ENCODE results near the gene NAA20. TPM values are rescaled to one million over a fixed set of nuclear protein-coding genes. Genes with fewer than 3 reads are reported as not detected.

Gene NAA20
- total RNA-seq, 3 donors from 2014 or later (not counting 1 experiment from before 2014, with no cell fraction given), result 20.8 to 25.1 (median 23.8) TPM

DNA sequence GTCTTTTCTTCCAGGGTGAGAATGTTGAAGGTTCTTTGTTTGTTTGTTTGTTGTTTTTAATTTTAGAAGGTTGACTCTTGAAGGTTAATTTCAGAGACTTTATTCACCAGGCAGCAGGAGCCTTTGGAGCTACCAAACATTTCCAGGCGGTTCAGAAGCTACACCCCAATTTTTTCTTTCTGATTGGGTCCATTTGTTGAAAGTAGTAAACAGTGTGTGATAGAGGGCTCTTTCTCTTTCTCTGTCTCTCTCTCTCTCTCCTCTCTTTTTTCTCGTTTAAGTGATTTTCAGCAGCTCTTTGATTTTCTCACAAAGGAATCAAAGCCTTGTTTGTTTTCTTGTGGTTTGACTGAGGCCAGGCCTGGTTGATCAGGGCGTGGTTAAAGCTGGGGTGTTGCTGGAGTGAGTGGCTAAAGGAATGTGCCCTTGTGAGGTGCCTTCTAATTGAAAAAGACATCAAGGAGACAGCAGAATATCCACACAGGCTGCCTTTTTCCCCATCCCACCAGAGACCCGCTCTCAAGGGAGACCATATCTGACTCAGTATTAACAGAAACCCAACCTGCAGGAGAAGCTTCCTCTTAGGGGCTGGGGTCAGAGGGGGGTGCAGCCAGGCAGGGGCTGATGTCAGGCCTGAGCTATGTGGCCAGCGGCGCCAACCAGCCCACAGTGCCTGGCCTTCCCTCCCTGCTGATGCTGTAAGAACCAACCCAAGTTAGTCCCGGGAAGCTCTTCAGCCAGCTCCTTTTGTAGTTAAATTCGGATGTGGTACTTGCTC lies 40.4 kb upstream of the NAA20 start:
- Mint-ChIP-seq H3K36me3 (no peaks in the 10 kb centered on the region), H3K27ac (no peak overlapping the region), H3K4me1 (peaks cover 0 to 5% of the 10 kb centered on the region in 2 donors), H3K27me3 (ENCODE audit: low read depth in 2 of 2) (peaks cover 0 to 7% of the 10 kb centered on the region in 2 donors), H3K4me3 (no peak overlapping the region), H3K9me3 (no peaks in the 10 kb centered on the region)
- H3K4me1 ChIP-seq (ENCODE audit: control insufficient read depth, insufficient read depth, low read length), result peaks cover 16% of the 10 kb centered on the region
- WGBS (ENCODE audit: insufficient coverage), result 45% methylated on average over 5 of the region's 8 CpGs
- H3K27ac ChIP-seq (ENCODE audit: low read length), result no peak overlapping the region
- no peaks in the 10 kb centered on the region for H3K27me3 ChIP-seq (ENCODE audit: control insufficient read depth, insufficient read depth, low read length)
- H3K9me3 ChIP-seq (ENCODE audit: control insufficient read depth, insufficient read depth, low read length), result no peaks in the 10 kb centered on the region
- intact Hi-C loops (cut with micrococcal nuclease), result no loop called here
- no peaks in the 10 kb centered on the region for H3K36me3 ChIP-seq (ENCODE audit: control insufficient read depth, insufficient read depth, low read length)
- ATAC-seq (no peak), DNase-seq (no peak)
- TF ChIP-seq CTCF (IDR thresholded peaks at IDR 0.05), result no peak
- no peak overlapping the region for H3K4me3 ChIP-seq (ENCODE audit: low read length)

DNA sequence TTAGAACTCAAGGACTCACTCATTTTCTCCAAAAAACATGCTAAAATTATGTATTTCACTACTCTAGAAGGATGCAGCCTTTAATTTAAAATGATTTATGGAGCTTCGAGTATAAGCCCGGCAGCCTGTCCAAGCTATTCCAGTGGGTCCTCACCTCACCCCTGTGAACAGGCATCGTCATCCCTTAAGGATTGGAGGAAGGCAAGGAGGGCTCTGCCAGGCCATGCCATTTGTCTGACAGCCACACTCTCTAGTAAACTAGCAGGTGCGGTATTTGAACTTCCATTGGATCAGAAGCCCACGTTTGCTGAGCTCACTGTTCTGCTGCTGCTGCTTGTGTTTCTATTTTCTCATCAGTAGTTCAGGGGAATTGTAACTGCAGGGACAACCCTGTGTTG lies 39.8 kb upstream of the NAA20 start:
- no peak for TF ChIP-seq CTCF (IDR thresholded peaks at IDR 0.05)
- peaks cover 0 to 7% of the 10 kb centered on the region in 2 donors for H3K27me3 Mint-ChIP-seq (ENCODE audit: low read depth in 2 of 2)
- peaks cover 0 to 5% of the 10 kb centered on the region in 2 donors for H3K4me1 Mint-ChIP-seq
- no peak overlapping the region for H3K4me3 Mint-ChIP-seq
- H3K9me3 Mint-ChIP-seq, result no peaks in the 10 kb centered on the region
- intact Hi-C loops (cut with micrococcal nuclease), result no loop called here
- Histone ChIP-seq H3K4me1 (ENCODE audit: control insufficient read depth, insufficient read depth, low read length) (peaks cover 16% of the 10 kb centered on the region), H3K27ac (ENCODE audit: low read length) (no peak overlapping the region), H3K27me3 (ENCODE audit: control insufficient read depth, insufficient read depth, low read length) (no peaks in the 10 kb centered on the region), H3K36me3 (ENCODE audit: control insufficient read depth, insufficient read depth, low read length) (no peaks in the 10 kb centered on the region), H3K9me3 (ENCODE audit: control insufficient read depth, insufficient read depth, low read length) (no peaks in the 10 kb centered on the region), H3K4me3 (ENCODE audit: low read length) (no peak overlapping the region)
- WGBS (ENCODE audit: insufficient coverage), result 89% methylated on average over 5 of the region's 5 CpGs
- ATAC-seq (no peak), DNase-seq (no peak)
- no peaks in the 10 kb centered on the region for H3K36me3 Mint-ChIP-seq
- no peak overlapping the region for H3K27ac Mint-ChIP-seq

GRCh38 chr20:19978511-19979210 lies 38.5 kb upstream of the NAA20 start:
- H3K9me3 ChIP-seq (ENCODE audit: control insufficient read depth, insufficient read depth, low read length), result no peaks in the 10 kb centered on the region
- Mint-ChIP-seq H3K4me3 (no peak overlapping the region), H3K9me3 (no peaks in the 10 kb centered on the region), H3K27ac (no peak overlapping the region), H3K36me3 (no peaks in the 10 kb centered on the region), H3K27me3 (ENCODE audit: low read depth in 2 of 2) (peaks cover 0 to 7% of the 10 kb centered on the region in 2 donors), H3K4me1 (peaks cover 0 to 5% of the 10 kb centered on the region in 2 donors)
- TF ChIP-seq CTCF (IDR thresholded peaks at IDR 0.05), result no peak
- intact Hi-C loops (cut with micrococcal nuclease), result no loop called here
- no peak overlapping the region for H3K4me3 ChIP-seq (ENCODE audit: low read length)
- no peaks in the 10 kb centered on the region for H3K36me3 ChIP-seq (ENCODE audit: control insufficient read depth, insufficient read depth, low read length)
- H3K27me3 ChIP-seq (ENCODE audit: control insufficient read depth, insufficient read depth, low read length), result no peaks in the 10 kb centered on the region
- no peak overlapping the region for H3K27ac ChIP-seq (ENCODE audit: low read length)
- H3K4me1 ChIP-seq (ENCODE audit: control insufficient read depth, insufficient read depth, low read length), result peaks cover 16% of the 10 kb centered on the region
- no peak for ATAC-seq
- DNase-seq, result no peak
- WGBS (ENCODE audit: insufficient coverage), result 94% methylated on average over 5 of the region's 6 CpGs

Measured in natural killer cell (primary cell).